Measurements from ENCODE around the gene CRB1. TPM values are rescaled to one million over a fixed set of nuclear protein-coding genes. Genes with fewer than 3 reads are reported as not detected.

CRB1 gene
- polyA plus RNA-seq, 4 donors, result 2.3 to 3.7 (median 2.8) TPM

- DNase-seq (ENCODE audit: low read depth in 4 of 4, low spot score in 2 of 4), result no peak
Measured at GRCh38 chr1:197510691-197511378, 242.8 kb downstream of the CRB1 start.

- DNase-seq (ENCODE audit: low read depth in 4 of 4, low spot score in 2 of 4), result no peak
Measured at GRCh38 chr1:197515421-197515820, 247.4 kb downstream of the CRB1 start.

- DNase-seq (ENCODE audit: low read depth in 4 of 4, low spot score in 2 of 4), result no peak
Measured at GRCh38 chr1:197519741-197520334, 251.8 kb downstream of the CRB1 start.

DNA sequence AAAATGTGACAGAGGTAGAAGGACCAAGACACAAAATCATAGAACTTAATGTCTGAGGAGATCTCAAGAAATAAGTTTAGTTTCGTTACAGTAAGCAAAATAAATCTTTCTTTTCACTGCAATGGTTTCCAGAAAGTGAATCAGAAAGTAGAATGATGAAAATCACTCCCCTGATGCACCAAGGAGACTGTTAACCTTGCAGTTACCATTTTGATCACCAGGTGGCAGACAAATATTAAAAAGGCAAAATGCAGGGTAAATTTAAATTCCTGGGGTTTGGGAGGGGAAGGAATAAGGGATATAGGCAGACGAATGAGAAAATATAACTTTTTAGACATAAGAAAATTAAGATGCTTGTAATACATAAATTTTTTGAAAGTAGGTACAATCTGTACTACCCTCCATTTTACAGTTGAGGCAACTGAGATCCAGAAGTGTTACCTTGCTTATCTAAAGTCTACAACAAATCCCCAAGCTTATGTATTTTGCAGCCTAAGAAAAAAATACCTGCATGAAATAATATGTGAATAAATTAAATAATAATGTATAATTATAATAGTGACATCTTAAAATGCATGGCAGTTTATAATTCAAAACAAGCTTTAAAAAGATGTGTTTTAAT is 253.2 kb downstream of the CRB1 start:
- DNase-seq (ENCODE audit: low read depth in 4 of 4, low spot score in 2 of 4), result no peak

- no peak for DNase-seq (ENCODE audit: low read depth in 4 of 4, low spot score in 2 of 4)
Measured at GRCh38 chr1:197526736-197527371, 258.8 kb downstream of the CRB1 start.

Other genes starting within 250 kb of the CRB1 start
- 1 to 10 TPM in 1 of 4 donors, not detected in 3; 1.2 TPM for gene F13B, start 201.0 kb upstream of the CRB1 start, polyA plus RNA-seq (ENCODE audit: insufficient read length in 4 of 4)
- 10 to 100 TPM; 20.2 to 24.4 (median 21.0) TPM for gene ASPM, start 121.6 kb upstream of the CRB1 start, polyA plus RNA-seq (ENCODE audit: insufficient read length in 4 of 4)
- 10 to 100 TPM; 15.7 to 21.3 (median 19.6) TPM for gene ZBTB41, start 67.0 kb upstream of the CRB1 start, polyA plus RNA-seq (ENCODE audit: insufficient read length in 4 of 4)